GM19099 (cell line): ENCODE data around the gene QPCT.

Source experiments
- POLR2A ChIP-seq: IDR thresholded peaks from 3 replicates; pipeline ENCODE4 v1.6.1; 2011; ENCODE audit warnings: low read depth; ENCODE audit not compliant: insufficient read length; ENCODE audit errors: extremely low read depth

Gene QPCT

GRCh38 chr2:37338933-37339332 lies 5.5 kb upstream of the QPCT start:
- no peak for TF ChIP-seq POLR2A

- no peak for TF ChIP-seq POLR2A
Measured at GRCh38 chr2:37340637-37341036, 3.8 kb upstream of the QPCT start.

- no peak for TF ChIP-seq POLR2A
Measured at GRCh38 chr2:37342591-37343220, 1.7 kb upstream of the QPCT start.

- TF ChIP-seq POLR2A: no peak
Measured at GRCh38 chr2:37343537-37344434, 644 bp upstream of the QPCT start.

- TF ChIP-seq POLR2A: no peak
Measured at GRCh38 chr2:37348155-37348554, 3.7 kb downstream of the QPCT start.

- TF ChIP-seq POLR2A: no peak
Measured at GRCh38 chr2:37349231-37349860, 4.9 kb downstream of the QPCT start.

- TF ChIP-seq POLR2A: no peak
Measured at GRCh38 chr2:37350034-37350433, 5.6 kb downstream of the QPCT start.

GRCh38 chr2:37354531-37354930 lies 10.1 kb downstream of the QPCT start:
- no peak for TF ChIP-seq POLR2A

- no peak for TF ChIP-seq POLR2A
Measured at GRCh38 chr2:37355735-37356134, 11.3 kb downstream of the QPCT start.

GRCh38 chr2:37356299-37356698 lies 11.9 kb downstream of the QPCT start:
- TF ChIP-seq POLR2A: no peak

- no peak for TF ChIP-seq POLR2A
Measured at GRCh38 chr2:37357069-37357468, 12.6 kb downstream of the QPCT start.

- no peak for TF ChIP-seq POLR2A
Measured at GRCh38 chr2:37357530-37357929, 13.1 kb downstream of the QPCT start.

GRCh38 chr2:37358466-37358865 lies 14.0 kb downstream of the QPCT start:
- no peak for TF ChIP-seq POLR2A

GRCh38 chr2:37361216-37361815 lies 16.9 kb downstream of the QPCT start:
- TF ChIP-seq POLR2A: no peak

GRCh38 chr2:37361994-37362698 lies 17.7 kb downstream of the QPCT start:
- no peak for TF ChIP-seq POLR2A
